Measurements from ENCODE around the gene NTM.

Gene NTM

GRCh38 chr11:131975619-131976018 is 605.2 kb downstream of the NTM start:
- H3K36me3 ChIP-seq (ENCODE audit: control insufficient read depth in 2 of 2, insufficient read depth in 2 of 2, low read length in 2 of 2), result no peaks in the 10 kb centered on the region
- H3K9ac ChIP-seq (ENCODE audit: low read depth in 1 of 2, low read length in 2 of 2), result no peak overlapping the region
- no peaks in the 10 kb centered on the region for H3K9me3 ChIP-seq (ENCODE audit: control insufficient read depth in 2 of 2, low read length in 2 of 2)
- H3K27me3 ChIP-seq (ENCODE audit: control insufficient read depth in 2 of 2, insufficient read depth in 2 of 2, low read length in 2 of 2), result no peaks in the 10 kb centered on the region
- H3K27ac ChIP-seq (ENCODE audit: low read depth in 2 of 2, low read length in 2 of 2), result no peak overlapping the region
- no peaks in the 10 kb centered on the region for H3K4me1 ChIP-seq (ENCODE audit: control insufficient read depth in 2 of 2, insufficient read depth in 2 of 2, low read length in 2 of 2)
- H3K4me3 ChIP-seq (ENCODE audit: low read length in 2 of 2), result no peak overlapping the region

- H3K4me1 ChIP-seq (ENCODE audit: control insufficient read depth in 2 of 2, insufficient read depth in 2 of 2, low read length in 2 of 2), result no peaks in the 10 kb centered on the region
These were observed 605.6 kb downstream of the NTM start for GRCh38 chr11:131976021-131976420.

GRCh38 chr11:131977231-131977630 is 606.8 kb downstream of the NTM start:
- no peaks in the 10 kb centered on the region for H3K36me3 ChIP-seq (ENCODE audit: control insufficient read depth in 2 of 2, insufficient read depth in 2 of 2, low read length in 2 of 2)
- no peaks in the 10 kb centered on the region for H3K9me3 ChIP-seq (ENCODE audit: control insufficient read depth in 2 of 2, low read length in 2 of 2)
- H3K4me1 ChIP-seq (ENCODE audit: control insufficient read depth in 2 of 2, insufficient read depth in 2 of 2, low read length in 2 of 2), result no peaks in the 10 kb centered on the region
- H3K27ac ChIP-seq (ENCODE audit: low read depth in 2 of 2, low read length in 2 of 2), result no peak overlapping the region
- H3K27me3 ChIP-seq (ENCODE audit: control insufficient read depth in 2 of 2, insufficient read depth in 2 of 2, low read length in 2 of 2), result no peaks in the 10 kb centered on the region
- no peak overlapping the region for H3K4me3 ChIP-seq (ENCODE audit: low read length in 2 of 2)
- no peak overlapping the region for H3K9ac ChIP-seq (ENCODE audit: low read depth in 1 of 2, low read length in 2 of 2)

More at GRCh38 chr11:131976021-131976420, 605.6 kb downstream of the NTM start:
- Histone ChIP-seq H3K9me3 (ENCODE audit: control insufficient read depth in 2 of 2, low read length in 2 of 2) (no peaks in the 10 kb centered on the region), H3K4me3 (ENCODE audit: low read length in 2 of 2) (no peak overlapping the region), H3K36me3 (ENCODE audit: control insufficient read depth in 2 of 2, insufficient read depth in 2 of 2, low read length in 2 of 2) (no peaks in the 10 kb centered on the region), H3K9ac (ENCODE audit: low read depth in 1 of 2, low read length in 2 of 2) (no peak overlapping the region), H3K27ac (ENCODE audit: low read depth in 2 of 2, low read length in 2 of 2) (no peak overlapping the region), H3K27me3 (ENCODE audit: control insufficient read depth in 2 of 2, insufficient read depth in 2 of 2, low read length in 2 of 2) (no peaks in the 10 kb centered on the region)

GRCh38 chr11:131977854-131978253 is 607.4 kb downstream of the NTM start:
- Histone ChIP-seq H3K27me3 (ENCODE audit: control insufficient read depth in 2 of 2, insufficient read depth in 2 of 2, low read length in 2 of 2) (no peaks in the 10 kb centered on the region), H3K9ac (ENCODE audit: low read depth in 1 of 2, low read length in 2 of 2) (no peak overlapping the region), H3K36me3 (ENCODE audit: control insufficient read depth in 2 of 2, insufficient read depth in 2 of 2, low read length in 2 of 2) (no peaks in the 10 kb centered on the region), H3K27ac (ENCODE audit: low read depth in 2 of 2, low read length in 2 of 2) (no peak overlapping the region), H3K9me3 (ENCODE audit: control insufficient read depth in 2 of 2, low read length in 2 of 2) (no peaks in the 10 kb centered on the region), H3K4me1 (ENCODE audit: control insufficient read depth in 2 of 2, insufficient read depth in 2 of 2, low read length in 2 of 2) (no peaks in the 10 kb centered on the region), H3K4me3 (ENCODE audit: low read length in 2 of 2) (no peak overlapping the region)

GRCh38 chr11:131978351-131978750 is 607.9 kb downstream of the NTM start:
- no peaks in the 10 kb centered on the region for H3K36me3 ChIP-seq (ENCODE audit: control insufficient read depth in 2 of 2, insufficient read depth in 2 of 2, low read length in 2 of 2)
- H3K9me3 ChIP-seq (ENCODE audit: control insufficient read depth in 2 of 2, low read length in 2 of 2), result no peaks in the 10 kb centered on the region
- no peak overlapping the region for H3K4me3 ChIP-seq (ENCODE audit: low read length in 2 of 2)
- H3K9ac ChIP-seq (ENCODE audit: low read depth in 1 of 2, low read length in 2 of 2), result no peak overlapping the region
- no peak overlapping the region for H3K27ac ChIP-seq (ENCODE audit: low read depth in 2 of 2, low read length in 2 of 2)
- no peaks in the 10 kb centered on the region for H3K4me1 ChIP-seq (ENCODE audit: control insufficient read depth in 2 of 2, insufficient read depth in 2 of 2, low read length in 2 of 2)
- no peaks in the 10 kb centered on the region for H3K27me3 ChIP-seq (ENCODE audit: control insufficient read depth in 2 of 2, insufficient read depth in 2 of 2, low read length in 2 of 2)

GRCh38 chr11:131979364-131979763 is 608.9 kb downstream of the NTM start:
- Histone ChIP-seq H3K9me3 (ENCODE audit: control insufficient read depth in 2 of 2, low read length in 2 of 2) (no peaks in the 10 kb centered on the region), H3K27me3 (ENCODE audit: control insufficient read depth in 2 of 2, insufficient read depth in 2 of 2, low read length in 2 of 2) (no peaks in the 10 kb centered on the region), H3K27ac (ENCODE audit: low read depth in 2 of 2, low read length in 2 of 2) (no peak overlapping the region), H3K9ac (ENCODE audit: low read depth in 1 of 2, low read length in 2 of 2) (no peak overlapping the region), H3K36me3 (ENCODE audit: control insufficient read depth in 2 of 2, insufficient read depth in 2 of 2, low read length in 2 of 2) (no peaks in the 10 kb centered on the region), H3K4me1 (ENCODE audit: control insufficient read depth in 2 of 2, insufficient read depth in 2 of 2, low read length in 2 of 2) (no peaks in the 10 kb centered on the region), H3K4me3 (ENCODE audit: low read length in 2 of 2) (no peak overlapping the region)

- no peaks in the 10 kb centered on the region for H3K4me1 ChIP-seq (ENCODE audit: control insufficient read depth in 2 of 2, insufficient read depth in 2 of 2, low read length in 2 of 2)
- no peaks in the 10 kb centered on the region for H3K9me3 ChIP-seq (ENCODE audit: control insufficient read depth in 2 of 2, low read length in 2 of 2)
- H3K27ac ChIP-seq (ENCODE audit: low read depth in 2 of 2, low read length in 2 of 2), result no peak overlapping the region
- H3K36me3 ChIP-seq (ENCODE audit: control insufficient read depth in 2 of 2, insufficient read depth in 2 of 2, low read length in 2 of 2), result no peaks in the 10 kb centered on the region
- H3K4me3 ChIP-seq (ENCODE audit: low read length in 2 of 2), result no peak overlapping the region
- H3K9ac ChIP-seq (ENCODE audit: low read depth in 1 of 2, low read length in 2 of 2), result no peak overlapping the region
- no peaks in the 10 kb centered on the region for H3K27me3 ChIP-seq (ENCODE audit: control insufficient read depth in 2 of 2, insufficient read depth in 2 of 2, low read length in 2 of 2)
These were observed 609.8 kb downstream of the NTM start for GRCh38 chr11:131980199-131980598.

GRCh38 chr11:131980888-131981668 is 610.7 kb downstream of the NTM start:
- Histone ChIP-seq H3K27me3 (ENCODE audit: control insufficient read depth in 2 of 2, insufficient read depth in 2 of 2, low read length in 2 of 2) (no peaks in the 10 kb centered on the region), H3K4me1 (ENCODE audit: control insufficient read depth in 2 of 2, insufficient read depth in 2 of 2, low read length in 2 of 2) (no peaks in the 10 kb centered on the region), H3K36me3 (ENCODE audit: control insufficient read depth in 2 of 2, insufficient read depth in 2 of 2, low read length in 2 of 2) (no peaks in the 10 kb centered on the region), H3K9me3 (ENCODE audit: control insufficient read depth in 2 of 2, low read length in 2 of 2) (no peaks in the 10 kb centered on the region), H3K9ac (ENCODE audit: low read depth in 1 of 2, low read length in 2 of 2) (no peak overlapping the region), H3K27ac (ENCODE audit: low read depth in 2 of 2, low read length in 2 of 2) (no peak overlapping the region), H3K4me3 (ENCODE audit: low read length in 2 of 2) (no peak overlapping the region)

- no peak overlapping the region for H3K4me3 ChIP-seq (ENCODE audit: low read length in 2 of 2)
- no peaks in the 10 kb centered on the region for H3K4me1 ChIP-seq (ENCODE audit: control insufficient read depth in 2 of 2, insufficient read depth in 2 of 2, low read length in 2 of 2)
- H3K36me3 ChIP-seq (ENCODE audit: control insufficient read depth in 2 of 2, insufficient read depth in 2 of 2, low read length in 2 of 2), result no peaks in the 10 kb centered on the region
- H3K9me3 ChIP-seq (ENCODE audit: control insufficient read depth in 2 of 2, low read length in 2 of 2), result no peaks in the 10 kb centered on the region
- H3K9ac ChIP-seq (ENCODE audit: low read depth in 1 of 2, low read length in 2 of 2), result no peak overlapping the region
- H3K27ac ChIP-seq (ENCODE audit: low read depth in 2 of 2, low read length in 2 of 2), result no peak overlapping the region
- no peaks in the 10 kb centered on the region for H3K27me3 ChIP-seq (ENCODE audit: control insufficient read depth in 2 of 2, insufficient read depth in 2 of 2, low read length in 2 of 2)
These were observed 611.7 kb downstream of the NTM start for GRCh38 chr11:131982154-131982553.

GRCh38 chr11:131985846-131986301 is 615.5 kb downstream of the NTM start:
- Histone ChIP-seq H3K27ac (ENCODE audit: low read depth in 2 of 2, low read length in 2 of 2) (no peak overlapping the region), H3K4me3 (ENCODE audit: low read length in 2 of 2) (no peak overlapping the region), H3K27me3 (ENCODE audit: control insufficient read depth in 2 of 2, insufficient read depth in 2 of 2, low read length in 2 of 2) (no peaks in the 10 kb centered on the region), H3K9ac (ENCODE audit: low read depth in 1 of 2, low read length in 2 of 2) (no peak overlapping the region), H3K4me1 (ENCODE audit: control insufficient read depth in 2 of 2, insufficient read depth in 2 of 2, low read length in 2 of 2) (no peaks in the 10 kb centered on the region), H3K36me3 (ENCODE audit: control insufficient read depth in 2 of 2, insufficient read depth in 2 of 2, low read length in 2 of 2) (no peaks in the 10 kb centered on the region), H3K9me3 (ENCODE audit: control insufficient read depth in 2 of 2, low read length in 2 of 2) (no peaks in the 10 kb centered on the region)

Data from mucosa of rectum (tissue), 2 donors.